Measurements from ENCODE around the gene GYS2.

- no peak for TF ChIP-seq CTCF (IDR thresholded peaks at IDR 0.05; ENCODE audit: low read depth, low read length, missing input control)
- no peak for TF ChIP-seq EGR1 (IDR thresholded peaks at IDR 0.05; ENCODE audit: low read depth in 2 of 2)
- no peak for TF ChIP-seq JUND (IDR thresholded peaks at IDR 0.05)
- no peak for TF ChIP-seq FOXA1 (IDR thresholded peaks at IDR 0.05)
These were observed 13.9 kb upstream of the GYS2 start for GRCh38 chr12:21618566-21618965.

All from liver (tissue), 3 donors.